Activated T-helper 2 cell treated with anti-CD3 and anti-CD28 coated beads, Interferon-gamma antibody, Interleukin-2, Interleukin-4, amounts not matched to agents 10 μg/mL and 5 μg/mL and 100 μg/mL, durations not matched to agents 14 hours and 24 hours and 36 hours (primary cell): ENCODE results near the gene FAM180A. TPM values are rescaled to one million over a fixed set of nuclear protein-coding genes. Genes with fewer than 3 reads are reported as not detected.

Experiments
- DNase-seq: peaks from one replicate; pipeline ENCODE4 v3.0.0; 2021; ENCODE audit warnings: low spot score
- H3K27ac Mint-ChIP-seq: one replicate; pipeline ENCODE4 v1.8.0; 2021; ENCODE audit warnings: mixed read lengths
- H3K27me3 Mint-ChIP-seq: one replicate; pipeline ENCODE4 v1.8.0; 2021; ENCODE audit warnings: low read depth, mixed read lengths
- H3K36me3 Mint-ChIP-seq: one replicate; pipeline ENCODE4 v1.8.0; 2021; ENCODE audit warnings: low read depth, mixed read lengths
- H3K4me1 Mint-ChIP-seq: one replicate; pipeline ENCODE4 v1.8.0; 2021; ENCODE audit warnings: low read depth, mixed read lengths
- H3K4me3 Mint-ChIP-seq: one replicate; pipeline ENCODE4 v1.8.0; 2021; ENCODE audit warnings: low read depth, mild to moderate bottlenecking, moderate library complexity, mixed read lengths
- H3K9me3 Mint-ChIP-seq: one replicate; pipeline ENCODE4 v1.8.0; 2021; ENCODE audit warnings: mixed read lengths
- intact Hi-C: fragments of 100-400 bp; cut with micrococcal nuclease; formaldehyde crosslinking; loops from one replicate; pipeline ENCODE4 v1.15.1; 2023
- total RNA-seq: library from RNA; stranded (reverse); gene quantifications from 2 replicates; pipeline ENCODE4 v1.2.3, GENCODE V29; 2022

Gene FAM180A
- total RNA-seq, 1 donor from 2014 or later = not detected

DNA sequence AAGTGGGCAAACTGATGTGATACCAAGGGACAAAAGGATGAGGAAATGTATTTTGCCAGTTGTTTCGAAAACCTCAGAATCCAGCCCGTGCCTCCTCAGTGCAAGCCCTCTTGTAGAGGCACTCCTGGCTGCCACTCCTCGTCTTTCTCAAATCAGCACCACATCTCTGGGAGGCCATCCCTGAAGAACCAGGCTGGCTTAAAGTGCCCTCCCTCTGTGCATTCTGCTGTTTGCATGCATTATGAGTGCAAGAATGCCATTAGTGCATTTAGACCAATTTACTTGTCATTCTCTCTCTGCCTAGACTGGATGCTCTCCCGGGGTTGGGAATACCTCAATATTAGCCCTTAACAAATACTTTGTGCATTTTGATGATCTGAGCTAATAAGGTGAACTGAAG is 19.9 kb upstream of the FAM180A start:
- H3K4me1 Mint-ChIP-seq = no peaks in the 10 kb centered on the region
- H3K36me3 Mint-ChIP-seq = no peaks in the 10 kb centered on the region
- H3K9me3 Mint-ChIP-seq = no peaks in the 10 kb centered on the region
- H3K27me3 Mint-ChIP-seq = peaks cover 12% of the 10 kb centered on the region
- intact Hi-C loops = no loop called here
- DNase-seq = no peak
- no peak overlapping the region for H3K27ac Mint-ChIP-seq
- no peak overlapping the region for H3K4me3 Mint-ChIP-seq

DNA sequence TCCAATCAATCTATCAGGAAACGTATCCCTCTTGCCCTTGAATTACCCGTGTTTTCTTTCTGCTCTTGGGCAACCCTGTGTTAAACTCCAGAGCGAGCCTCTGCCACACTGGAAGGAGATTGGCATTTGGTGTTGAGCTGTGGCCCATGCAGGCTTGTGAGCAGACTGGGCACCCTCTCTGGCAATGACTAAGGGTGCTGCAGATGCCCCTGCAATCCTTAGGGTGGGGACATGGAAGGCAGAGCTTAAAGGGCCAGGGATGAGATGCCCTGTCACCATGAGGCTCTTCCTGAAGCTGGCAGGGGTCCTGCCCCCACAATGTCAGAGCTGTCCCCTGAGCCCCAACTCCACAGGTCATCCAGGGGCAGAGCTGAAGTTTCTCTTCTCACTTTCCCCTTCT is 19.5 kb upstream of the FAM180A start:
- no peak overlapping the region for H3K27ac Mint-ChIP-seq
- no peaks in the 10 kb centered on the region for H3K4me1 Mint-ChIP-seq

DNA sequence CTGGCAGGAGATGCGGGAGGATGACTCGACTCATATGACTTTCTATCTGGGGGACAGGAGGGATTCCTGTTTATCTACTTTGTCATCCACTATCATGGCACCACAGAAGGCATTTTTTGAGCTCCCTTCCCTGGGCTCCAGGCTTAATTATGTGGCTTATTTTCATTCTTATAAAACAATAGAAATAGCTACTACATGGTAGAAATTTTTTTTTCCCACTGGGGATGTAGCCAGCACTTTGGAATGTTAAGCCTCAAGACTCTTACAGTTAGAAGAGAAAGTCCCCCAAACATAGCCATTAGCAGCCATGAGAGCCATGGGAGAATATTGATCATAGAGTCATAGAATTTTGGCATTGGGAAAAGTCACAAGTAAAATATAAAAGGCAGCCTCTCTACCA is 14.6 kb upstream of the FAM180A start:
- H3K27ac Mint-ChIP-seq = no peak overlapping the region
- intact Hi-C loops = no loop called here
- H3K9me3 Mint-ChIP-seq = no peaks in the 10 kb centered on the region
- H3K4me1 Mint-ChIP-seq = no peaks in the 10 kb centered on the region
- H3K4me3 Mint-ChIP-seq = no peak overlapping the region
- DNase-seq = no peak
- H3K27me3 Mint-ChIP-seq = peaks cover 20% of the 10 kb centered on the region
- H3K36me3 Mint-ChIP-seq = no peaks in the 10 kb centered on the region

More for the DNA sequence above, 19.5 kb upstream of the FAM180A start:
- H3K27me3 Mint-ChIP-seq = peaks cover 12% of the 10 kb centered on the region
- H3K9me3 Mint-ChIP-seq = no peaks in the 10 kb centered on the region
- no peaks in the 10 kb centered on the region for H3K36me3 Mint-ChIP-seq
- DNase-seq = no peak
- H3K4me3 Mint-ChIP-seq = no peak overlapping the region
- intact Hi-C loops = no loop called here

DNA sequence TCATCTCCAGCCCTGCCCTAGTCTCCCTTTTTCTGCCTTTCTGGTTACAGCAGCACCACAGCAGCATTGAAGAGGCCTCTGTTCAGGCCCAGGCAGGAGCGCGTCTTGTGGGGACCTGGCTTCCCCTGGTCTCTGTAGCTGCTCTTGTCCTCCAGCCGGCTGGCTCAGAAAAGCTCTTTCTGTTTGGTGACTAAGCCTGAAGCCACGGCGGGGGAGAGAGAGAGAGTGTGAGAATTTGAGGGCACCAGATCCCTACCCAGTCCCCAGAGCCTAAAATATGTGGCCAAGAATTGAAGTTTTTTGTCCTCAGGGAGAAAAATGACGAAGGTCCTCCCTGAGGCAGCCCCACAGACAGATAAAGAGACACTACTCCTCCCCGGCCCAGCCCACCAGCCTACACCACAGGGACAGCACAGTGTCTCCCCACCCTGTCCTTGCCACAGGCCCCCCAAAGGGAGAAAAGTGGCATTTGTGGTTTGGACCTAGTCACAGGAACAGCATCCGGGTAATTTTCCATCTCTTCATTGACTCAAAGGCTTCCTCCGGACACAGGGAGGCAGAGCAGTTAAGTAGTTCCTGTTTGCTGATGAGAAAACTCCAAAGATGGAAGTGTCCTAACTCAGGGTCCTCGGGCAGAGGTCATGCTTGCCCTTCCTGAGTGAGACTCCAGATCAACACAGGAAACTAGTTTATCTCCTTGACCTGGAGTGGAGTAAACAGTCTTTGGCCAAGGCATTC is 13.3 kb upstream of the FAM180A start:
- no peak for DNase-seq
- intact Hi-C loops = no loop called here
- Mint-ChIP-seq H3K4me3 (no peak overlapping the region), H3K9me3 (no peaks in the 10 kb centered on the region), H3K36me3 (no peaks in the 10 kb centered on the region), H3K27me3 (peaks cover 17% of the 10 kb centered on the region), H3K27ac (no peak overlapping the region), H3K4me1 (no peaks in the 10 kb centered on the region)

DNA sequence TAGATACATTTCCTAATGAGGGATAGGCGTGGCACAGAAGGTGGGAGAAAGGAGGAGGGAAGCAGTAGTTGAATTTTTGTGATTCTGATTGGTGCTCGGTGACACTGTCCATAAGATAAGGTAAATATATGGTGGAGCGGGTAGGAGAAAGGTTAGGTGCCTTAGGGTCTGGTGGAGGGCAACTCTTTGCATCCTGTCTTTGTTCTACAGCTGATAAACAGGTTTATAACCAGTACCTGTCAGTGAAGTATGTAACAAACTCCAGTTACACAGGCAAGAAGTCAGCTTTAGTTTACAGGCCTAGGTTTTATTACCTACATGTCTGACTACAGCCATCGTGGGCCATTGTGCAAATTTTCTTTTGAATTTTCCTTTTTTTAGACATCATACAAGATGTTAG is 10.9 kb upstream of the FAM180A start:
- intact Hi-C loops = no loop called here
- Mint-ChIP-seq H3K27me3 (peaks cover 13% of the 10 kb centered on the region), H3K4me3 (no peak overlapping the region), H3K4me1 (no peaks in the 10 kb centered on the region), H3K27ac (no peak overlapping the region), H3K36me3 (no peaks in the 10 kb centered on the region), H3K9me3 (no peaks in the 10 kb centered on the region)
- no peak for DNase-seq

DNA sequence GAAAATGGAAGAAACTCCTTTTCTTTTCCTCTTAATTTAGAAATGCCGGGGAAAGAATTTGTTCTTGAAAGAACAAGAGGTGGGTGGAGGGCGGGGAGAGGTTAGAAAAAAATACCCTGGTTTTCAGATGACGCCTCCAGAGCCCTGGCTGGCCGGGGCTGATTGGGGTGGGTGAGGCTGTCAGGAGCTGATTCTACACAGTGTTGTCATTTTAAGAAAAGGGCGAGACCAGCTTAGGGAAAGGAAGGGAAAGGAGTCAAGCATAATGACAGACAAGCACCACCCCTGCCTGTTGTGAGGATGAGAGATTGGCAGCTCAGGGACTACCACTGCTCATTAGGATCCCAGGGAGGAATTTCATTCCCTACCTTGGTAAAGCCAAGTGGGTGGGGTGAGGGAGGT is 9.9 kb upstream of the FAM180A start:
- intact Hi-C loops = no loop called here
- Mint-ChIP-seq H3K4me1 (no peaks in the 10 kb centered on the region), H3K27me3 (peaks cover 10% of the 10 kb centered on the region)

DNA sequence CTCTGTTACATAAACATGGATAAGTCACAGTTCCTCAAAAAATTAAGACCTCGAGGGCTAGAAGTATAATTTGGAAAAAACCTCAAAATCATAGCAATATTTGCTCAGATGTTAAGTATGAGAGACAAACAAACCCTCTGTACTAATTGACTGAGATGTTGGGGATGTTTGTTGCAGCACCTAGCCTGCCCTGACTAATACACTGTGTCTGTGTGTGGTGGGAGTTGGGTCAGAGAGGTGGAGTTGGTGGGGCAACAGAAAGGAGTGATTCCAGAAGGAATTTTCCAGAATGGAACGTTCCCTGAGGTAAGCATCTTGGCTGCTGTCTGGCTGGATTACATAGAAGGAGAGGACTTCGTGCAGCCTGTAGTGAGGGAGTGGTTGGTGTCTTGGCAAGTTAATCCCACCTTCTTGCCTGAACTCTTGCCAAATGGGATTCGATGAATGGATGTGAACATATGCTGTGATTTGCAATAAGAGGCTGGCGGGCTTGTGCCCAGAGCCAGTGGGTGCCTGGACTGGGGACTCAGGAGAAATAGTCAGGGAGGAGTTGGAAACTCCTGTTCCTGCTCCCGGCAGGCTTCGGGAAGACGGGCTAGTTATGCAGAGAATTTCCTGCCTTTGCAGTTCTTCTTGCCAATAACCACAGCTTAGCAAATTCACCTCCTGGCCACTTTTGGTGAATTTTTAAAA is 9.3 kb upstream of the FAM180A start:
- Mint-ChIP-seq H3K27ac (no peak overlapping the region), H3K36me3 (no peaks in the 10 kb centered on the region), H3K27me3 (peaks cover 10% of the 10 kb centered on the region), H3K4me1 (no peaks in the 10 kb centered on the region), H3K4me3 (no peak overlapping the region), H3K9me3 (no peaks in the 10 kb centered on the region)
- DNase-seq = no peak
- intact Hi-C loops = no loop called here

More for the DNA sequence above, 9.9 kb upstream of the FAM180A start:
- DNase-seq = no peak
- Mint-ChIP-seq H3K9me3 (no peaks in the 10 kb centered on the region), H3K36me3 (no peaks in the 10 kb centered on the region), H3K27ac (no peak overlapping the region), H3K4me3 (no peak overlapping the region)

DNA sequence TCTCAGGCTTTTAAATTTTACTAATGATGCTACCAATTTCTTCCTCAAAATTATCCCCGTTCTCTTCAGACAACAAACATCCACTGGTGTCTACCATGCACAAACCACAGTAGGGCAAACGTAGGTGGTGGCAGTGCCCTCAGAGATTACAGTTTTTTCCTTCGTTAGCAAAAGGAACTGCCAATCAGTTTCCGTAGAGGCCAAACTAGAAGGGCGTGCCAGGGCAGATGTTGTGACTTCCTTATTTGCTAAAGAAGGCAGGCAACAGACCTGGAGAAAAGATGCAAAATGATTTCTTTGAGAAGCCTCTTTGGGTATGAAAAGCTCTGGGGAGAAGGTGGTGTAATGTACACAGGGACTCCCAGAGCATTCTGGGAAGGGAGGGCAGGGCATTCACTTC is 7.6 kb upstream of the FAM180A start:
- Mint-ChIP-seq H3K27me3 (peaks cover 10% of the 10 kb centered on the region), H3K4me1 (no peaks in the 10 kb centered on the region), H3K36me3 (no peaks in the 10 kb centered on the region), H3K4me3 (no peak overlapping the region), H3K9me3 (no peaks in the 10 kb centered on the region), H3K27ac (no peak overlapping the region)
- DNase-seq = no peak
- intact Hi-C loops = no loop called here

DNA sequence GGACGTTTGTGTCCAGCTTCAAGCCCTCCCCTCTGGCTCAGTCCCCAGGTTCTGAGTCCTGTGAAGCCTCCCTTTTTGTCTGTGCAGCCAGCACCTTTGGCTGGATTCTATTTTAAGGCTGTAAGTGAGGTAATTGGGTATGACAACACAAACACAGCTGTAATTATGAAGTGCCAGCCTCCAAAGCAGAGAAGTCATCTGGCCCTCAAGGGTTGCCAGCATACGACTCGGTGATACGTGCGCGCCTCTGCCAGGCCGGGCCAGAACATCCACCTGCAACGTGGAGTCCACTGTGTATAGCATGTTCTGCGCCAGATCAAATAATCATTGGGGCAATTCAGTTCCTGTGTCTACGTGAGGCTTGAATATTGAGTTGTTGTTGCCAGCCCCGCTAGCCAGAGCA is 6.7 kb upstream of the FAM180A start:
- DNase-seq = no peak
- Mint-ChIP-seq H3K27me3 (peaks cover 10% of the 10 kb centered on the region), H3K4me3 (no peak overlapping the region), H3K4me1 (no peaks in the 10 kb centered on the region), H3K9me3 (no peaks in the 10 kb centered on the region), H3K27ac (no peak overlapping the region), H3K36me3 (no peaks in the 10 kb centered on the region)
- intact Hi-C loops = no loop called here

DNA sequence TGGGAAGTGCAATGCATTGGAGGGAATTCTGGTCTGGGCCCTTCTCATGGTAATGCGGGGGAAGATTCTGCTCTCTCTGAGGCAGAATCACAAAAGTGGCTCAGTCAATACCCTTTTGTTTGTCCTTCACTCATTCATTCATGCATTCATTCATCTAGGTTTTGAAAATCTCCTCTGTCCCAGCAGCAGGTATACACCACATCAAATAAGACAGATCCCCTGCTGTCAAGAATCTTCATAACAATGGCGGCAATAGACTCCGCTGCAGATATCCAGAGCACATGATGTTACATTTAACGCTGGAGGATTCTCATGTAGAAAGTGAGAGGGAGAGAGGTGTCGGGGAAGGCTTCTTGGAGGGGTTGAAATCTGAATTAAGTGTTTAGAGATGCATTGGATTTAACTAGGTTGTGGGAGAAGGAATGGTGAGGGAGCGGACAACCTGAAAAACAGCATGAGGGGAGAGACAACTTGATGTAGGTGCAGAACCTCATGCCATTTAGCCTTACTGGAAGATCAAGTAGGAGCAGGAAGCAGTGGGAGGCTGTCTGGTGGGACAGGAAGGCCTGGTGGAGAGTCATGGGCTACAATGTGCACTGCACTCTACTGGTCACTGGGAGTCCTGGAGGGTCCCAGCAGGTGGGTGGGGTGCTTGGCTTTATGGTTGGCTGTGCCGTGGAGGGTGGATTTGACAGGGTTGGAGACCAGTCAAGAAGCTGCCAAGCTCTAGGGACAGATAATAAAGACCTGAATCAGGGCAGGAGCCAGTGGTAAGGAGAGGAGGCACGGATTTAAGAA is 5.2 kb upstream of the FAM180A start:
- Mint-ChIP-seq H3K4me1 (no peaks in the 10 kb centered on the region), H3K9me3 (no peaks in the 10 kb centered on the region), H3K27ac (no peak overlapping the region), H3K4me3 (no peak overlapping the region), H3K36me3 (no peaks in the 10 kb centered on the region), H3K27me3 (peaks cover 3% of the 10 kb centered on the region)
- intact Hi-C loops = no loop called here
- DNase-seq = no peak

DNA sequence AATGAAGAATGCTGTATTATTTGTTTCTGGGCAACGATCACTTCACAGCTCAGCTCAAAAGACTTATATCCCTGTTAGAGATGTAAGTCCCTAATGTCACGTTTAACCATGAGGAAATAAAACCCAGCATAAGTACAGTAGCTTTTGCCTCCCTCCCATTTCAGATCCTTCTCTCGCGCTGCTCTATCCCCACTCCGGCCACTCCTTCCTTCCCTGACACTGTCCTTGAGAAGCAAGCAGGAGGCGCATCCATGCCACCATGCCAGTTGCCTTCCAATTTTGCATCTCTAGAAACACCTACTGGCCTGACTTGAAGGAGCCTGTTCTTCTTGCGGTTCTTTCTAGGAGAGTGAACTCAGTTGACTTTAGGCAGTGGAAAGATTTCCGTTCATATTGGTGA is 1.2 kb downstream of the FAM180A start:
- Mint-ChIP-seq H3K4me3 (no peak overlapping the region), H3K27ac (no peak overlapping the region), H3K36me3 (no peaks in the 10 kb centered on the region), H3K9me3 (no peaks in the 10 kb centered on the region), H3K27me3 (peaks cover 3% of the 10 kb centered on the region), H3K4me1 (no peaks in the 10 kb centered on the region)
- no peak for DNase-seq
- intact Hi-C loops = no loop called here

DNA sequence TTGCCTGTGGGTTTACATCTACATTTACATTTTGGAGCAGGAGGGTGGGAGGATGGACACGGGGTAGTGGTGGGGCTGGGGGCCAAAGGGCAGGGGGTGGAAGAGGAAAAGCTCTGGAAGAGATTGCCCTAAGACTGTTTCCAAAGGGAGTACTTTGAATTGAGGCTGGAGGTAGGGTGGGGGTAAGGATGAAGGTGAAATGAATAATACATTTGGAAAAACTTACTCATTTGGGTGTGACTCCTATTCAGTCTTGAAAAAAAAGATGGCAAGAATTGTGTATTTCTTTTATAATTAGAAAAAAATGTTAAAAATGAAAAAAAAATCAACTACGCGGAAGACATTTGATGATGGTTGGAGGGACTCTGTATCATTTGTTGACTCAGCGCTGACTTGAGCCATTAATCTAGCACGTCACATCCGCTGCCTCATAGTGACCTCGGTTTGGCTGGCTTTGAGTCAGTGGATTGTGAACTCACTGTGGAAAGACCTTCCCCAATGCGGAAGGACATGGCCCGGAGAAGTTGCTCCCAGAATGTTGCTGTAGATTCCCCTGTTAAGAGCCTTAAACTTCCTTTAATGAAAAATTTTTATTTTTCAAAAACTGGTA is 2.8 kb downstream of the FAM180A start:
- no peaks in the 10 kb centered on the region for H3K36me3 Mint-ChIP-seq
- no peak for DNase-seq

More for the DNA sequence above, 2.8 kb downstream of the FAM180A start:
- Mint-ChIP-seq H3K4me1 (no peaks in the 10 kb centered on the region), H3K27ac (no peak overlapping the region), H3K27me3 (peaks cover 3% of the 10 kb centered on the region), H3K4me3 (no peak overlapping the region), H3K9me3 (no peaks in the 10 kb centered on the region)
- intact Hi-C loops = no loop called here
